ENCODE results near the gene GPAT2.
"Not testable (repeated sequence)": the region's sequence is repeated elsewhere in the genome, so short reads cannot be mapped to it uniquely, and the experiment has no call there.

GPAT2 gene

DNA sequence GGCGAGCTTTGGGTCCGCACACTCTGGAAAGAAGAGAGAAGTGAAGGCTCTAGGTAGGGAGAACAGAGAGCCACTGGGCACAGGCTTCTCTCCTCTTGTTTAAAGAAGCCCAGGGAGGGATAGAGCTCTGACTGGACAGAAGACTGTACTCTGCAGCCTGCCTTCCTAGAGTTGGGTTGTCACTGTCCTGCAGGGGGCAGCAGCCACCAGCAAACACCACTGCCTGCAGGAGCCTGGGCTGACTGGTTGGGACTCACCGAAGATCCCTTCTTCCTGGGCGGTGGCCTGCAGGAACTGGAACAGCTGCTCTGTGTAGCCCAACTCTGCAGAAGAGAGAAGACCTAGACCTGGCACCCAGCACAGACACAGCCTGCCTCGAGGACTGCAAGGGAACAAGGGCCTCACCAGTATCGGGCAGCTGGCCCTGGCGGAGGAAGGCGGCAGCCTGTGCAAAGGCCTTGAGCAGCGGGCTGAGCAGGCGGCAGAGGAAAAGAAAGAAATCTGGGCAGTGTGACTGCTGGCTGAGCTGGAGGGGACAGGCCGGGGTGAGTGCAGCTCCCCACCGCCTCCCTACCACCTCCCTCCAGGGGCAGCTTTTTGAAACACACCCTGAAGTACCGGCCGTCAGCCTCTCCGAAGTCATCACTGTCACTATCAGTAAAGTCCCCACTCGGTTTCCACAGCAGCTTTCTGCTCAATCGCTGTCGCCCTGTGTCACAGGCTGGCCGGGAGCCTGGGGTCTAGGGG lies 11.8 kb downstream of the GPAT2 start:
- peak; percentile 23 to 27 for DNase-seq (ENCODE audit: low read depth in 2 of 2)

DNA sequence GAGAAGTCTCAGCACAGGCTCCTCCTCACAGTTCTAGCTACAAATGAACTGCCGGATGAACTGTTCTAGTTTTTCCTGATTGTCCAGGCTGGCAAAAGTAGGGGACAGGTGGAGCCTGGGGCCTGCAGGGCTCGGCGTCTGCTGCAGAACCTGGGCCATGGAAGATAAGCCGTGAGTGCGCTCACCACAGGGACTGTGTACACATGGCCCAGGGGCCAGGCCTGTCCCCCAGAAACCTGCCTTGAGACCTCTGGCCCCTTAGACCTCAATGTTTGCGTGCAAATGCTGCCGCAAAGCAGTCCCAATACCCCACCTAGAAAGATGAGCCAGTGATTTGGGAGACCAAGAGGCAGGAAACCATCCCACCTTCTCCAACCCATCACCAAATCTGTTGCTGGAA lies 12.6 kb downstream of the GPAT2 start:
- not testable (repeated sequence) for DNase-seq (ENCODE audit: low read depth in 2 of 2)

DNA sequence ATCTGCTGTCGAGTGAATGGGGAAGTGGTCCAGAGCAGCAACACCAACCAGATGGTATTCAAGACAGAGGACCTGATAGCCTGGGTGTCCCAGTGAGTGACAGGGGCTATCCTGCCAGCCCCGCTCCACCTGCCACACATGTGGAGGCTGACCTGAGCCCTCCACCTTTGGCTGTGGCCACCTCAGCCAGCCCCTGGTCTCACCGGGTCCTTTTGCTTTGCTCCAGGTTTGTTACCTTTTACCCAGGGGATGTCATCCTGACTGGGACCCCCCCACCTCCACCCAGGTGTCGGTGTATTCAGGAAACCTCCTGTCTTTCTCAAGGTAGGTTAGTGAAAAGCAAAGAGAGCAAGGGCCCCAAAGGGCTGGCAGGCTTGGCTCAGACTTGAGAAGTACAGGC lies 13.6 kb downstream of the GPAT2 start:
- not testable (repeated sequence) for DNase-seq (ENCODE audit: low read depth in 2 of 2)

- not testable (repeated sequence) for DNase-seq (ENCODE audit: low read depth in 2 of 2)
These were observed 14.7 kb downstream of the GPAT2 start for GRCh38 chr2:96019909-96020590.

- DNase-seq (ENCODE audit: low read depth in 2 of 2): not testable (repeated sequence)
These were observed 18.4 kb downstream of the GPAT2 start for GRCh38 chr2:96016321-96016720.

DNA sequence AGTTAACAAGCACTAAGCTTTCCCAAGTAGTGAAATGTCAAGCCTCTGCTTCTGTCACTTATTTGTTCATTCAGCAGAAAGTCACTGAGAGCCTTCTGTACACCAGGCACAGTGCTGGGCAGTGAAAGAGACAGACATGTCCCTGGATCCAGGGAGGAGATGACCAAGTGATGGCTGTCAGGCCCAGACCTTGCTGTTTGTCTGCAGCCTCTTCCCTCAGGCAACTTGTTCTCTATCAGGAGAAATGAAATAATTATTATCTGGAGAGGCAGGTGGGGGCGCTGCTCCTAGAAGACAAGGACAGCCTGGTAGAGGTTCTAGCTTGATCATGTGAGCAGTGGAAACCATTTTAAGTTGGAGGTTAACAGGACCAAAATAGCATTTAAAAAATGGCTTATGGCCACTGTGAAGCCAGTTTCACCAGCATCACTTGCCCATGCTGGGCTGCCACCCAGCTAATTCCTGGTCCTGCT lies 21.9 kb downstream of the GPAT2 start:
- DNase-seq (ENCODE audit: low read depth in 2 of 2): not testable (repeated sequence)

- DNase-seq (ENCODE audit: low read depth in 2 of 2): not testable (repeated sequence)
These were observed 22.5 kb downstream of the GPAT2 start for GRCh38 chr2:96012086-96012791.

- not testable (repeated sequence) for DNase-seq (ENCODE audit: low read depth in 2 of 2)
These were observed 23.6 kb downstream of the GPAT2 start for GRCh38 chr2:96011129-96011455.

DNA sequence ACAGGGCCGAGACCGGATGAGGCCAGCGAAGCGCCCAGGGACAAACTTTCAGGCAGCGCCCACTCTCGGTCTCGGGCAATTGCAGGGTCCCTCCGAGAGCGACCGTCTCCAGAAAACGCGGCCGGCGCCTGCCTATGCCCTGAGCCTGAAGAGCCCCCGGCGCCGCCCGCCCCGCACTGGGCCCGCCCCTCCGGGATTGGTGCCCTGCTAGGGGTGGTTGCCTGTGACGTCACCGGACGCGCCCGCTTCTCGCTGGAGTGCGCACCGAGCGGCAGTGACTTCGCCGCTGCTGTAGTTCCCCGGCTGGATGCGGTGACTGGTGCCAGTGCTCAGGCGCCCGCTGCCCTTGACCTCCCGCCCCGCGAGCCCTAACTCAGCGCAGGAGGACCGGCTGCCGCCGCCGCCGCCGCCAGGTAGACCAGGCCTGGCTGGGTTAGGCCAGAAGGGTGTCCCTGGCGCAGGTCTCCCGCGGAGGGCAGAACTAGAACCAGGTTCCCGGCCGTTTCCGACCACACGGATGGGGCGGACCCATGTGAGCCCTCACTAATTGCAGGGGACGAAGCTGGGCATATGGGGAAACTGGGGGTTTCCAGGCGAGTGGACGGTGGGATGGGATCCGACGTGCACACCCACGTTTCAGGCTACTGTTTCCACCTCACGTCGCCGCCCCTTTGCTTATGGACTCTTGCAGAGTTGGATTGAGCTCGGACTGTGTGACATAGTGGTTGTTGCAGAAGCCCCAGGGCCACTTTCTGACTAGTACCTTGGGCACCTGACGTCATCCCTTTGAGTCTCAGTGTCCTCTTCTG lies 24.2 kb downstream of the GPAT2 start:
- DNase-seq (ENCODE audit: low read depth in 2 of 2): peak; percentile 93 to 96

- not testable (repeated sequence) for DNase-seq (ENCODE audit: low read depth in 2 of 2)
These were observed 24.9 kb downstream of the GPAT2 start for GRCh38 chr2:96009833-96010232.

- DNase-seq (ENCODE audit: low read depth in 2 of 2): not testable (repeated sequence)
These were observed 26.7 kb downstream of the GPAT2 start for GRCh38 chr2:96008051-96008450.

- not testable (repeated sequence) for DNase-seq (ENCODE audit: low read depth in 2 of 2)
These were observed 28.5 kb downstream of the GPAT2 start for GRCh38 chr2:96006248-96006647.

- peak in 1 of 2 donors; percentile 6 for DNase-seq (ENCODE audit: low read depth in 2 of 2)
These were observed 42.0 kb downstream of the GPAT2 start for GRCh38 chr2:95992520-95993272.

- not testable (repeated sequence) for DNase-seq (ENCODE audit: low read depth in 2 of 2)
These were observed 42.6 kb downstream of the GPAT2 start for GRCh38 chr2:95992102-95992501.

- not testable (repeated sequence) for DNase-seq (ENCODE audit: low read depth in 2 of 2)
These were observed 43.2 kb downstream of the GPAT2 start, which contains the start of gene ANKRD36C for GRCh38 chr2:95991351-95992094. TSS of gene ANKRD36C (minus strand) at chr2:95991824. CDS start at chr2:95991708, 116 bp downstream.

DNA sequence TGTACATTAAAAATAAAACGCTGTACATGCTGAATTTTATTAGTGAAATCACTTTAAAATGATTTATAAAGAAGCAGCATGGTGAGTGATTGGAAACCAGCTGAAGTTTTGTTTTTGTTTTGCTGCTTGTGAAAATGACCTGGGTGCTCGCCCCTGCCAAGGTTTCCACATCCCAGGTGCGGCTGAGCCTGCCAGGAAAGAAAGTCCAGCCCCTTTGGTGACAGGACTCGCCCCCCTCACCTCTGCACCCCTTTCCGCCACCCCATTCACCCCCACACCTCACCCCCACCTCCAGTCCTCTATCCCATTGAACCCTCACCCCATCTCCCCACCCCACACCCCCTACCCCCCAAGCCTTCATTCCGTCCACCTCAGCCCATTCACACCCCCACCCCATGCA lies 43.8 kb downstream of the GPAT2 start:
- not testable (repeated sequence) for DNase-seq (ENCODE audit: low read depth in 2 of 2)

All from stimulated activated CD8-positive, alpha-beta memory T cell treated with anti-CD3 and anti-CD28 coated beads, Interleukin-7, amount 100 ng/mL, for 1 hour (primary cell).